ENCODE data around the gene CAP1. TPM values are rescaled to one million over a fixed set of nuclear protein-coding genes. Genes with fewer than 3 reads are reported as not detected.

The CAP1 gene
- total RNA-seq, 4 donors from 2014 or later, result 177 to 419 (median 283) TPM

DNA sequence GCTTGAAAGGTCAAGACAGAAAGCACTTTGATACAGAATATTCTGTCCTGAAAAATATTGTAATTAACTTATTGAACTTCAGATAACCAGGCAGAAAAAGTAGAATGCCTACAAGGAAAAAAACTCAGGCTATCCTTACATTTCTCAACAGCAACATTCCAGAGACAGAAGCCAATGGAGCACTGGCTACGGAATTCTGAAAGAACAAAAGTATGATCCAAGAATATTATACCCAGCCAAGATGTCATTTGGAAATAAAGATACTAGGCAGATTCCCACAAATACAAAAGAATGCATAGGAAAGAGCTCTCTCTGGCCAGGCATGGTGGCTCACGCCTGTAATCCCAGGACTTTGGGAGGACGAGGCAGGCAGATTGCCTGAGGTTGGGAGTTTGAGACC is 62.4 kb downstream of the CAP1 start:
- TF ChIP-seq CTCF (IDR thresholded peaks at IDR 0.05; ENCODE audit: low read depth), result no peak

GRCh38 chr1:40105028-40105427 is 64.5 kb downstream of the CAP1 start:
- no peak for TF ChIP-seq CTCF (IDR thresholded peaks at IDR 0.05; ENCODE audit: low read depth)

GRCh38 chr1:40107290-40107959 is 66.9 kb downstream of the CAP1 start:
- TF ChIP-seq CTCF (IDR thresholded peaks at IDR 0.05; ENCODE audit: low read depth), result no peak

DNA sequence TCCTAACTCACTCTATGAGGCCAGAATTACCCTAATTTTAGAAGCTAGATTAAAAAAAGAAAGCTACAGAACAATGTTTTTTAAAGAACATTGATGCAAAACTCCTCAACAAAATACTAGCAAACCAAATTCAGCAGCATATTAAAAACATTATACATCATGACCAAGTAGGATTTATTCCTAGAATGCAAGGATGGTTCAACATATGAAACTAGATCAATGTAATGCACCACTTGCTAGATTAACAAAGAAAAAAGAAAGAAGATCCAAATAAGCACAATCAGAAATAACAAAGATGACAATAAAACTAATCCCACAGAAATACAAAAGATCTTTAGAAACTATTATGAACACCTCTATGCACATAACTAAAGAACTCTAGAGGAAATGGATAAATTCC is 69.9 kb downstream of the CAP1 start:
- no peak for TF ChIP-seq CTCF (IDR thresholded peaks at IDR 0.05; ENCODE audit: low read depth)

DNA sequence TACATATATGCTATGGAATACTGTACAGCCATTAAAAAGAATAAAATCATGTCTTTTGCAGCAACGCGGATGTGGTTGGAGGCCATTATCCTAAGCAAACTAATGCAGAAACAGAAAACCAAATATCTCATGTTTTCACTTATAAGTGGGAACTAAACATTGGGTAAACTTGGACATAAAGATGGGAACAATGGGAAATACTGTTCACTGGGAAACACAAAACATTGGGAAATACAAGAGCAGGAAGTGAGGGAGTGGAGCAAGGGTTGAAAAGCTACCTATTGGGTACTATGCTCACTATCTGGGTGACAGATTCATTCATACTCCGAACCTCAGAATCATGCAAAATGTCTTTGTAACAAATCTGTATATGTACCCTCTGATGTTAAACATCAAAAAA is 73.9 kb downstream of the CAP1 start:
- no peak for TF ChIP-seq CTCF (IDR thresholded peaks at IDR 0.05; ENCODE audit: low read depth)

DNA sequence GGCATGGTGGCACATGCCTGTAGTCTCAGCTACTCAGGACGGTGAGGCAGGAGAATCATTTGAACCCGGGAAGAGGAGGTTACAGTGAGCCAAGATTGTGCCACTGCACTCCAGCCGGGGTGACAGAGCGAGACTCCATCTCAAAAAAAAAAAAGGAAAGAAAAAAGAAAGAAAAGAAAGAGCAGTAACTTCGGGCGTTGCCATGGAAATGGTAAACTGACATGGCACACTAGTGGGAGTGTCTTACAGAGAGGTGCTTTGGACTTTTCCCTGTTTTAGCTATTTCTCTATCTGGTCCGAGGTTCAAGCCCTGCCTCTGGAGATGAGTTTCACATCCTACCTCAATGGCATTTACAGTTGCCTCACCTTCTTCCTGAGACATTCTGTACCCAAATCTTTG is 79.6 kb downstream of the CAP1 start:
- TF ChIP-seq CTCF (IDR thresholded peaks at IDR 0.05; ENCODE audit: low read depth), result no peak

Other genes starting within 250 kb of the CAP1 start
- 10 to 100 TPM in 3 of 4 donors, 1 to 10 TPM in 1; 8.8 to 23.7 (median 16.9) TPM for gene TRIT1, start 157.2 kb upstream of the CAP1 start, total RNA-seq
- gene MYCL, start 138.8 kb upstream of the CAP1 start, total RNA-seq, result under 1 TPM in 3 of 4 donors, not detected in 1; 0.22 to 0.57 (median 0.34) TPM
- 1 to 10 TPM in 3 of 4 donors, under 1 TPM in 1; 0.66 to 4.6 (median 2.6) TPM for gene MFSD2A, start 85.6 kb upstream of the CAP1 start, total RNA-seq
- 100 to 1,000 TPM in 1 of 4 donors, 10 to 100 TPM in 3; 43.5 to 253 (median 87.9) TPM for gene PPT1, start 56.5 kb downstream of the CAP1 start, total RNA-seq
- 10 to 100 TPM; 15.6 to 27.1 (median 22.4) TPM for gene RLF, start 120.7 kb downstream of the CAP1 start, total RNA-seq
- not detected for gene TMCO2, start 207.2 kb downstream of the CAP1 start, total RNA-seq
- 10 to 100 TPM; 23.5 to 66.7 (median 38.0) TPM for gene ZMPSTE24, start 217.5 kb downstream of the CAP1 start, total RNA-seq